Transverse colon (tissue), 4 donors: Measurements from ENCODE around the gene PTPRB. TPM values are rescaled to one million over a fixed set of nuclear protein-coding genes. Genes with fewer than 3 reads are reported as not detected.

Source experiments
- DNase-seq: peaks from one replicate; pipeline ENCODE4 v3.0.0-alpha.2; 2019
- H3K27ac ChIP-seq, 4 donors: fragments of 200-600 bp; sonication (generic); 2 replicates each; pipeline ENCODE4 v1.5.1; 2016 to 2018; ENCODE audit warnings: inconsistent platforms in 4 of 4
- H3K27me3 ChIP-seq: fragments of 200-600 bp; sonication (generic); 2 replicates; pipeline ENCODE4 v1.5.1; 2017; ENCODE audit warnings: inconsistent platforms
- H3K36me3 ChIP-seq, 4 donors: fragments of 200-600 bp; sonication (generic); 2 replicates each; pipeline ENCODE4 v1.5.1; 2017 to 2019; ENCODE audit warnings: inconsistent platforms in 4 of 4
- H3K4me1 ChIP-seq, 4 donors: fragments of 200-600 bp; sonication (generic); 2 replicates each; pipeline ENCODE4 v1.5.1; 2017 to 2020; ENCODE audit warnings: inconsistent platforms in 4 of 4
- H3K4me3 ChIP-seq, 4 donors: fragments of 200-600 bp; sonication (generic); 1 replicate in 1 of 4; 2 replicates in 3 of 4; pipeline versions ENCODE4 v1.5.1 to v1.6.1; 2017 to 2019; ENCODE audit warnings: inconsistent platforms in 4 of 4
- H3K9me3 ChIP-seq, 2 donors: fragments of 200-600 bp; sonication (generic); 2 replicates each; pipeline ENCODE4 v1.5.1; 2017 to 2019; ENCODE audit warnings: inconsistent platforms in 2 of 2
- EP300 ChIP-seq: sonication (generic); formaldehyde crosslinking; IDR thresholded peaks from one replicate; pipeline ENCODE4 v1.6.1; 2017; ENCODE audit warnings: antibody characterized with exemption, low read depth
- POLR2A ChIP-seq: fragments of 450-650 bp; IDR thresholded peaks from one replicate; pipeline ENCODE4 v1.6.1; 2016; ENCODE audit warnings: antibody characterized with exemption, mild to moderate bottlenecking, moderate library complexity
- POLR2AphosphoS5 ChIP-seq, 3 donors: sonication (generic); formaldehyde crosslinking; IDR thresholded peaks; one replicate each; pipeline ENCODE4 v1.6.1; 2016; ENCODE audit warnings: antibody characterized with exemption in 3 of 3
- WGBS, 2 donors: methylation state at CpG; one replicate each; pipeline ENCODE4 v1.1.5; 2018; ENCODE audit warnings: low coverage in 1 of 2; 5-methylcytosine and 5-hydroxymethylcytosine counted together
- in situ Hi-C, 4 donors: fragments of 200-750 bp; cut with MboI; loops; one replicate each; pipeline versions ENCODE4 v1.15.0 to v1.15.1; 2017; ENCODE audit warnings: low sequenced_read_pairs in 3 of 4, low pct_ligation_motif_present in 1 of 4, low pct_unique_long_range_greater_than_20kb in 1 of 4
- intact Hi-C: fragments of 100-400 bp; cut with DNase I; formaldehyde crosslinking; loops from one replicate; pipeline ENCODE4 v1.15.1; 2023; ENCODE audit warnings: low total_unique reads
- total RNA-seq, 4 donors: library from RNA; depleted of rRNA; stranded (reverse); fragments of >200 nt; gene quantifications; one replicate each; pipeline ENCODE4 v1.1.0, GENCODE V29; 2016
- TF ChIP-seq, protein P1 (sequence below), 5 experiments: fragments of 200-600 bp in 3 of 5; fragments of 450-650 bp in 2 of 5; sonication (generic) in 3 of 5; IDR thresholded peaks; 1 replicate in 2 of 5; 2 replicates in 3 of 5; pipeline ENCODE4 v1.5.1; 2016 to 2017; ENCODE audit warnings: antibody characterized with exemption in 5 of 5, inconsistent platforms in 3 of 5, mild to moderate bottlenecking in 2 of 5, moderate library complexity in 1 of 5

Gene PTPRB
- total RNA-seq, 4 donors from 2014 or later = 17.2 to 29.7 (median 26.2) TPM

DNA sequence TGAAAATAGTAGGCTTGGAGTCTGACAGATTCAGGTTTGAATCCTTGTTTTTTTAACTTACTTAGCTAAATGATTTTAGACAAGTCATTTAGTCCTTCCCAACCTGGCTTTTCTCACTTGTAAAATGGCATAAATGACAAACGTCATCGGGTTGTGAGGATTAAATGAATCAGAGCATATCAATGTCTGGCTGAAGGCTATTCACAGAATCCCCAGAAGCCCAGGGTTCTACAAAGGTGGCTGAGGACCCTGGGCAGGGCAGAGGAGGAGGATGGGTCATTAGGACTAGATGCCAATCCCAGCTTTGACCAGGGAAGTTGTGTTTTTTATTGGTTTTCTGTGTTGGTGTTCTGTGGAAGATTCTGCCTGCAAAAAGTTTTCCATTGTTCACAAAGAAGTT is 7.6 kb upstream of the PTPRB start:
- H3K27ac ChIP-seq = no peak overlapping the region
- DNase-seq = no peak
- H3K4me3 ChIP-seq = no peak overlapping the region
- no peaks in the 10 kb centered on the region for H3K9me3 ChIP-seq
- 60 to 85% methylated on average over 2 of the region's 2 CpGs for WGBS, 2 donors
- in situ Hi-C loops (no loop called here), intact Hi-C loops (no loop called here)
- no peak for TF ChIP-seq POLR2AphosphoS5 (IDR thresholded peaks at IDR 0.05)
- TF ChIP-seq POLR2A = no peak
- no peak for TF ChIP-seq EP300
- TF ChIP-seq, protein P1, sequence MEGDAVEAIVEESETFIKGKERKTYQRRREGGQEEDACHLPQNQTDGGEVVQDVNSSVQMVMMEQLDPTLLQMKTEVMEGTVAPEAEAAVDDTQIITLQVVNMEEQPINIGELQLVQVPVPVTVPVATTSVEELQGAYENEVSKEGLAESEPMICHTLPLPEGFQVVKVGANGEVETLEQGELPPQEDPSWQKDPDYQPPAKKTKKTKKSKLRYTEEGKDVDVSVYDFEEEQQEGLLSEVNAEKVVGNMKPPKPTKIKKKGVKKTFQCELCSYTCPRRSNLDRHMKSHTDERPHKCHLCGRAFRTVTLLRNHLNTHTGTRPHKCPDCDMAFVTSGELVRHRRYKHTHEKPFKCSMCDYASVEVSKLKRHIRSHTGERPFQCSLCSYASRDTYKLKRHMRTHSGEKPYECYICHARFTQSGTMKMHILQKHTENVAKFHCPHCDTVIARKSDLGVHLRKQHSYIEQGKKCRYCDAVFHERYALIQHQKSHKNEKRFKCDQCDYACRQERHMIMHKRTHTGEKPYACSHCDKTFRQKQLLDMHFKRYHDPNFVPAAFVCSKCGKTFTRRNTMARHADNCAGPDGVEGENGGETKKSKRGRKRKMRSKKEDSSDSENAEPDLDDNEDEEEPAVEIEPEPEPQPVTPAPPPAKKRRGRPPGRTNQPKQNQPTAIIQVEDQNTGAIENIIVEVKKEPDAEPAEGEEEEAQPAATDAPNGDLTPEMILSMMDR (IDR thresholded peaks at IDR 0.05) = no peak
- H3K27me3 ChIP-seq = no peaks in the 10 kb centered on the region
- H3K4me1 ChIP-seq = peaks cover 0 to 11% (median 8%) of the 10 kb centered on the region in 4 donors
- no peaks in the 10 kb centered on the region for H3K36me3 ChIP-seq

DNA sequence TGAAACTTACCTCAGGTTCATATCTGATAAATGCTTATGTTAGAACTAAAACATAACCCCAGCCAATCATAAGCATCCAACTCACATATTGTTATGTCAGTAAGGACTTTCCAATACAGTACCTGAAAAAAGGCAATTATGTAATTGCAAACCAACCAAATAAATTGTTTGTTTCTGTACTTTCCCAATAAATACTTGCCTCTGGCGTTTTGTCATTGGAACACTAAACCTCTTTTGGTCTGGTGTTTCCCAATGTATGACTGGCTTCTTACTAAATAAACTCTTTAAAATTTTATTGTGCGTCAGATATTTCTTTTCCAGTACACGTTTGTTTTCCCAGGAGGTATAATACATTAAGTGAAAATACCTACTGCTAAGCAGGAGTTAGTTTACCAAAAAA is 6.7 kb upstream of the PTPRB start:
- Histone ChIP-seq H3K4me1 (peaks cover 0 to 11% (median 8%) of the 10 kb centered on the region in 4 donors), H3K27me3 (no peaks in the 10 kb centered on the region), H3K4me3 (no peak overlapping the region), H3K27ac (no peak overlapping the region), H3K36me3 (no peaks in the 10 kb centered on the region), H3K9me3 (no peaks in the 10 kb centered on the region)
- 60 to 68% methylated on average over 3 of the region's 3 CpGs for WGBS, 2 donors
- no peak for TF ChIP-seq POLR2AphosphoS5 (IDR thresholded peaks at IDR 0.05)
- TF ChIP-seq POLR2A = no peak
- no peak for TF ChIP-seq EP300
- TF ChIP-seq, protein P1 (IDR thresholded peaks at IDR 0.05) = no peak
- no peak for DNase-seq
- intact Hi-C loops = no loop called here
- in situ Hi-C loops = no loop called here

DNA sequence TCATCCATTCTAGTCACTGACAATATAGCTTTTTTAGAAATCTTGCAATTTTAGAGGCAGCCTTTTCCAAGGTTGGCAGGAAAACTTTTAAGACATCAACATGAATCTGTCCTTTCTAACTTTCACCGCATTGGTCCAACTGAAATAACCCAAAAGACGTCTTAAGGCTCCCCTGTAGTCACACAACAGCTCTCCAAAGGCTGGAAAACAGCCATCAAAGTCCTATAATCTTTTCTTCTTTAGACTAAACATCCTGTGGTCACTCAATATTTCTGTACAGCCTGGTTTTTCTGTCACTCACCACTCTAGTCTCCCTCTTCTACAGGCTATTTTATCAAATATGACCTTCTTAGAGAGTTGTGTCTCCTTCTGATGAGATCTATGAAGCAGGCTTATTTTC is 4.5 kb upstream of the PTPRB start:
- DNase-seq = no peak
- in situ Hi-C loops = no loop called here
- TF ChIP-seq POLR2A (no peak), EP300 (no peak), POLR2AphosphoS5 (IDR thresholded peaks at IDR 0.05) (no peak)
- TF ChIP-seq, protein P1 (IDR thresholded peaks at IDR 0.05) = no peak
- intact Hi-C loops = no loop called here
- Histone ChIP-seq H3K27me3 (no peaks in the 10 kb centered on the region), H3K4me3 (no peak overlapping the region), H3K27ac (no peak overlapping the region), H3K4me1 (peaks cover 0 to 11% (median 8%) of the 10 kb centered on the region in 4 donors), H3K36me3 (no peaks in the 10 kb centered on the region), H3K9me3 (no peaks in the 10 kb centered on the region)
- 76 to 100% methylated on average over 1 to 2 of the region's 2 CpGs for WGBS, 2 donors

DNA sequence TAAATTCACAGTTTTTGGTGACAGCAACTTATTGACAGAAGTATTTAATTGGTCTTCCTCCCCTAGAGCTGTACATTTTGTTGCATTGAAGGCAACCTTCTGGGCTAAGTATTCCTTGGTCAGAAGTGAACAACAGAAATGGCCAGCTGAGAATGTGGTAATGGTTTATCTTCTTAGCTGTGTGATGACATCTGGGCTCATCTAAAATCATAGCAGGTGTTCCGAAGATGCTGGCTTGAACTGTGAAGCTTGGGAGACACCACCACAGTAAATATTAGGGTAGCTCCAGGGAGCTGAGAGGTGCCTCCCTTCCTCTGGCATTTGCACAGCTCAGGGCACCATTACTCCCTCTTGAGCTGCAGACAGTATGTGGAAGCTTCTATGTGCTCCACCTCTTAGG is 3.7 kb upstream of the PTPRB start:
- Histone ChIP-seq H3K27ac (no peak overlapping the region), H3K9me3 (no peaks in the 10 kb centered on the region), H3K36me3 (no peaks in the 10 kb centered on the region), H3K4me3 (no peak overlapping the region), H3K27me3 (no peaks in the 10 kb centered on the region), H3K4me1 (peaks cover 0 to 8% (median 6%) of the 10 kb centered on the region in 4 donors)
- in situ Hi-C loops = no loop called here
- intact Hi-C loops = no loop called here
- no peak for TF ChIP-seq POLR2A
- TF ChIP-seq, protein P1 (IDR thresholded peaks at IDR 0.05) = no peak
- TF ChIP-seq POLR2AphosphoS5 (IDR thresholded peaks at IDR 0.05) = no peak
- no peak for TF ChIP-seq EP300
- 88% methylated on average over 1 of the region's 1 CpG; no CpG with 5 or more reads in 1 of the 2 donors for WGBS, 2 donors
- DNase-seq = no peak
